ENCODE results near the gene GPR139.

DNA sequence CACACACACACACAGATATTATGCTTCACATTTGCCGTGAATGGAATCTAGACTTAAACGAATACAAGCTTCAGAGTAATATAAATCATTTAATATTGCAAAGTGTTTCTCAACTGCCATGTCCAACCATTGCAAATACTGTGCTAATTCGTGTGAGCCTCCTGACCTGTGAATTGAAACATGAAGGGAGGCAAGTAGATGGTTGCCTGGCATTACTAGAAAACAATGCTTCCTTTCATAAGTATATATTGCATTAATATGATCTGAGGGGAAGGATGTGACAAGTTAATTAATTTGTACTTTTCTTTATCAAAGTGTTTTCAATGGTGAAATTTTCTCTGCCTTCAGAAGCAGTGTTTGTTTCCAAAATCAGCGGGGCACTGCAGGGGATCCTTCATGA, 25.7 kb upstream of the GPR139 start:
- TF ChIP-seq, protein P1, sequence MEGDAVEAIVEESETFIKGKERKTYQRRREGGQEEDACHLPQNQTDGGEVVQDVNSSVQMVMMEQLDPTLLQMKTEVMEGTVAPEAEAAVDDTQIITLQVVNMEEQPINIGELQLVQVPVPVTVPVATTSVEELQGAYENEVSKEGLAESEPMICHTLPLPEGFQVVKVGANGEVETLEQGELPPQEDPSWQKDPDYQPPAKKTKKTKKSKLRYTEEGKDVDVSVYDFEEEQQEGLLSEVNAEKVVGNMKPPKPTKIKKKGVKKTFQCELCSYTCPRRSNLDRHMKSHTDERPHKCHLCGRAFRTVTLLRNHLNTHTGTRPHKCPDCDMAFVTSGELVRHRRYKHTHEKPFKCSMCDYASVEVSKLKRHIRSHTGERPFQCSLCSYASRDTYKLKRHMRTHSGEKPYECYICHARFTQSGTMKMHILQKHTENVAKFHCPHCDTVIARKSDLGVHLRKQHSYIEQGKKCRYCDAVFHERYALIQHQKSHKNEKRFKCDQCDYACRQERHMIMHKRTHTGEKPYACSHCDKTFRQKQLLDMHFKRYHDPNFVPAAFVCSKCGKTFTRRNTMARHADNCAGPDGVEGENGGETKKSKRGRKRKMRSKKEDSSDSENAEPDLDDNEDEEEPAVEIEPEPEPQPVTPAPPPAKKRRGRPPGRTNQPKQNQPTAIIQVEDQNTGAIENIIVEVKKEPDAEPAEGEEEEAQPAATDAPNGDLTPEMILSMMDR (IDR thresholded peaks at IDR 0.05; ENCODE audit: low read depth, low read length, poor library complexity, severe bottlenecking) = no peak
- no peak for TF ChIP-seq EZH2phosphoT487 (IDR thresholded peaks at IDR 0.05; ENCODE audit: borderline replicate concordance, low read length)
